ENCODE data around the gene RAB10.
"Not testable (repeated sequence)": the region's sequence is repeated elsewhere in the genome, so short reads cannot be mapped to it uniquely, and the experiment has no call there.

The RAB10 gene

GRCh38 chr2:26058390-26058789 lies 24.5 kb downstream of the RAB10 start:
- DNase-seq (ENCODE audit: low read depth in 1 of 2, low spot score in 1 of 2) = no peak

DNA sequence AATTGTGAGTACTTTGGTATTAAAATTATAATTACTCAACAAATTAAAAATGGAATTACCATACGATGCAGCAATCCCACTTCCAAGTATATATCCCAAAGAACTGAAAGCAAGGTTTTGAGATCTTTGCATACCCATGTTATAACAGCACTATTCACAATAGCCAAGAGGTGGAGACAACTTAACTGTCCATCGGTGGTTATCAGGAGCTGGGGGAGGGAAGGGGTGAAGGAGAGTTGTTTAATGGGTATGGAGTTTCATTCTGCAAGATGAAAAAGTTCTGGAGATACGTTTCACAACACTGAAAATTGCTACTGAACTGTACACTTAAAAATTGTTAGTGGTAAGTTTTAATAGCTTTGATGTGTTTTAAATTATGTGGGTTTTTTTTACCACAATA lies 25.7 kb downstream of the RAB10 start:
- no peak for DNase-seq (ENCODE audit: low read depth in 1 of 2, low spot score in 1 of 2)

DNA sequence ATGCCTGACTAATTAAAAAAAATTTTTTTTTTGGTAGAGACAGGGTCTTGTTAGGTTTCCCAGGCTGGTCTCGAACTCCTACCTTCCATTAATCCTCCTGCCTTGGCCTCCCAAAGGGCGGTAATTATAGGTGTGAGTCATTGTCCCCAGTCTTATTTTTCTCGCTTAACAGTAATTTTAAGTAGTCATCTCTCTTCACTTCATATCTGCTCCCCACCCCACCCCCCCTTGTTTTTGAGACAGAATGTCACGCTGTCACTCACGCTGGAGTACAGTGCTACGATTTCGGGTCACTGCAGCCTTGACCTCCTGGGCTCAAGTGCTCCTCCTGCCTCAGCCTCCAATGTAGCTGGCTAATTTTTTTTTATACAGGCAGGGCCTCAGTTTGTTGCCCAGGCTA lies 27.7 kb downstream of the RAB10 start:
- DNase-seq (ENCODE audit: low read depth in 1 of 2, low spot score in 1 of 2) = no peak

DNA sequence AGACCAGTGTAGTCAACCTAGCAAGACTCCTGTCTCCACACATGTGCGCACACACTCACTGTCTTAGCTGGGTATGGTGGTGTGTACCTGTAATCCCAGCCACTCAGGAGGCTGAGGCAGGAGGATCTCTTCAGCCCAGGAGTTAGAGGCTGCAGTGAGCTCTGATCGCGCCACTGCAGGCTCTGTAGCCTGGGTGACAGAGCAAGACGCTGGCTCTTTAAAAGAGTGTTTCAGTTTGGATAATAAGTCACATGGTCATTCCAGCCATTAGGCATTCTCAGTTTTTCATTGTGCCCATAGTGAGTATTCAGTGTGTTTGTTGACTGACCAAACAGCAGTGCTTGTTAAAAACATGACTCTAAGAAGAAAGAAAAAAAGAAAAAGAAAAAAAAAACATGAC lies 31.0 kb downstream of the RAB10 start:
- no peak for DNase-seq (ENCODE audit: low read depth in 1 of 2, low spot score in 1 of 2)

- DNase-seq (ENCODE audit: low read depth in 1 of 2, low spot score in 1 of 2) = no peak
Measured at GRCh38 chr2:26067186-26067974, 33.5 kb downstream of the RAB10 start.

DNA sequence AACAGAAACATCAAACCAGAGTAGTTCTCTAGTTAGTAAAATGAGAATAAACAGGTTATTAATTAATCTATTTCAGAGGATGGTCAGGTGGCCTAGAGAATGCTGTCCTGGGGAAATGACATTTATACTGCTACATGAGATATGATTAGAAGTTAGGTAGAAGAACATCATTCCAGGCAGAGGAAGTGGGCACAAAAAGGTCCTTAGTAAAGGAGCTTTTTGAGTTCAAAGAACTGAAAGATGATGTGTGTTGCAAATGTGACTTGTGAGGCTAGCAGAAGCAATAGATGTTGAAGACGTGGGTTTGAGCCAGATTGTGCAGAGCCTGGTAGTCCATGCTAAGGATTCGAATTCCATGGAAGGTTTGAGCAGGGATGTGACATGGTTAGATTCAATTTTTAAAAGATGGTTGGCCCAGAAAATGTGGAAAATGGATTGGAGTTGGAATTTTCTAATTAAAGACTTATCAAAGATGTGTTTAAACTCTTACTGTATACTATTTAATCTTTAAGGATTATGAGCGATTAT lies 34.2 kb downstream of the RAB10 start:
- DNase-seq (ENCODE audit: low read depth in 1 of 2, low spot score in 1 of 2) = no peak

- peak in 1 of 2 donors; percentile 20 for DNase-seq (ENCODE audit: low read depth in 1 of 2, low spot score in 1 of 2)
Measured at GRCh38 chr2:26068602-26069298, 34.9 kb downstream of the RAB10 start.

DNA sequence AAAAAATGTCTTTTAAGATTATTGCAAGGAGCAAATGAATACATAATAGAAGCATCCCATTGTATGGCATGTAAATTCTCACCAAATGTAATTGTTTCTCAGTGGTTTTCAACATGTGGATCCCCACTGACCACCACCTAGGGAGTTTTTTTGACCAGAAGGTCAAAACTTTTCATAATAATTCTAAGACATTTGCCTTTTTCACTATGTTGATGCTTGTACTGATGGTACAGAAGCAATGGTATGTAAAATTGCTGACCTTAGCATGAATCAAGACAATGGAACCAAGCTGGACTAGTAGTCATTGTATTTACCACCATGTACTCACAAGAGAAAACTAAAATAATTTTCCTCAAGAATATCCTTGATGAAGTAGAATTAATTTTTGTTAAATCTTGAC lies 36.8 kb downstream of the RAB10 start:
- DNase-seq (ENCODE audit: low read depth in 1 of 2, low spot score in 1 of 2) = no peak

DNA sequence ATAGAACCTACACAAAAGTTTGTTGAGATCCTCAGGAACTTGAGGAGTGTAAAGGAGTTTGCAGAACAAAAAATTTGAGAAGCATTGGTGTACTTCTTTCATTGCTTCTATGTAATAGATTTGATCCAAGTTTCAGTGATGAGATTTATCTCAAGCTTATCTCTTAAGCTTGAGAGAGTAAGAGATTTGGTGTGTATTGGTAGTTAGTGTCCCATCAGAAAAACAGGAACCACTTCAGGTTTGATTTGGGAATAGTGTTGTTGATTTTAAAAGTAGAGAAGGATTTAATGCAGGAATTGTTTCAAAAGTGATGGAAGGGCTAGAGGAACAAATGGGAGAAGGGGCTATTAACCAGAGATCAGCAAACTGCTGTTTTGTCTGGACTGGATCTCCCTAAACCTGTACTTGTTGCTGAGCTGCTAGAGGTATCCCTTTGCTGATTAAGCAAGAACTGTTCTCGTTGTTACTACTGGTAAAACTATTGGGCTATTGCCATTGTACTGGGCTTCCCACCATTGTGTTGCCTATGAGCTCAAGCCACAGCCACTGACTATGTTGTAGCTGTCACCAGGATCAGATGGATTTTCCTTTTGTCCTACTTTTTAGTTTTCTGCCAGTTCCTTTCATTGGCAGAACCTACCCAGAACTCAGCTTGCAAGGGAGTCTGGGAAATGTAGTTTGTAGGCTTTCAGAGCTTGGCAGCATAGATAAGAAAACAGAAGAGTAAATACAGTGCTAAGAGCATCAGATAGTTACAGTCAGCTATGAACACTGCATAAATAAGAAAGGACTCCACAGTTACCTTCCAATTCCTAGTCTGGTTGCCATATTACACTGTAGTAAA lies 39.3 kb downstream of the RAB10 start:
- no peak for DNase-seq (ENCODE audit: low read depth in 1 of 2, low spot score in 1 of 2)

- DNase-seq (ENCODE audit: low read depth in 1 of 2, low spot score in 1 of 2) = no peak
Measured at GRCh38 chr2:26073830-26074229, 39.9 kb downstream of the RAB10 start.

DNA sequence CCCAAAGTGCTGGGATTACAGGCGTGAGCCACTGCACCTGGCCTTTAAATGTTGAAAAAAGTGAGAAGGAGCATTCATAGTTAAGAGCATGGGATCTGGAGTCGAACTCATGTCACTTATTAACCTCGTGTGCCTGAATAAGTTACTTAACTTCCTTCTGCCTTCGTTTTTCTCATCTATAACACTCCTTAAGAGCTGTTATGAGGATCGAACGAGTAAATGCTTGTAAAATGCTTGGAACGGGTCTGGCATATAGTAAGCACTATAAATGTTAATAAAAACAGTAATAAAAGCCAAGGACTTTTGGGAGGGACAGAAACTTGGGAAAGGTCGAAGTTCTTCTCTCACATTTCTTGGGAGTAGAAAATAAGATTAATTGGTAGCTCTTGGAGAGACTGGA lies 40.8 kb downstream of the RAB10 start:
- DNase-seq (ENCODE audit: low read depth in 1 of 2, low spot score in 1 of 2) = no peak

- DNase-seq (ENCODE audit: low read depth in 1 of 2, low spot score in 1 of 2) = no peak
Measured at GRCh38 chr2:26075173-26075572, 41.3 kb downstream of the RAB10 start.

DNA sequence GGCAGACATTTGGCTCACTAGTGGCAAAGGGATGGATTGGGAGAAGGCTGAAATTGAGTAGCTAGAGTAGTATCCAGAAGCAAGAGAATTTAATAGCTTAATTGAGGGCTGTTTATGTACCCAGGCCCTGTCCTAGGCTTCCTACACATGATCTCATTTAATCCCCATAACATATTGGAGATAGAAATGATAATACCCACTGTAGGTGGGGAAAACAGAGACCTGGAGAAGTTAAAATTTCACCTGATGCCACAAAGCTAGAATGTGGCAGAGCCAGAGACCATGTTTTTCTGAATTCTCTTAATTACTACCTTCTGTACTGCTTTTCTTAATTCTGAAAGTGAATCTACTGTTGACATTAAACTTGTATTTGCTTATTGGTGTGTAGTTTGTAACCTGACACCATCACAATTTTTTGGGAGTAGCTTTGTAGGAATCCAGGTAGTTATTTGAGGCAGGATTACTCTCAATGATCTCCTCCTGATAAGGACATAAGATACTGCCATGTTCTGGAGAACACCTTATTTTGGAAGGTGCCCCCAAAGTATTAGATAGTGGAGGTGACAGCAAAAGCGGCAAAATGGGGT lies 42.2 kb downstream of the RAB10 start:
- no peak for DNase-seq (ENCODE audit: low read depth in 1 of 2, low spot score in 1 of 2)

GRCh38 chr2:26077291-26077690 lies 43.4 kb downstream of the RAB10 start:
- DNase-seq (ENCODE audit: low read depth in 1 of 2, low spot score in 1 of 2) = no peak

DNA sequence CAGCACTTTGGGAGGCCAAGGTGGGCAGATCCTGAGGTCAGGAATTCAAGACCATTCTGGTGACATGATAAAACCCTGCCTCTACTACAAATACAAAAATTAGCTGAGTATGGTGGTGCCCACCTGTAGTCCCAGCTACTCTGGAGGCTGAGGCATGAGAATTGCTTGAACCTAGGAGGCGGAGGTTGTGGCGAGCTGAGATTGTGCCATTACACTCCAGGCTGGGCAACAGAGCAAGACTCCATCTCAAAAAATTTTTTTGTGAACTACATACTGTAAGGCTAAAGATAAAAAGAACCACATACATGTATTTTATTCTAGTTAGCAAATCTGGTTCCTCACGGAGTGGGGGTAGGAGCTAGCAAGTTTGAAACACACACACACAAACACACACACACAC lies 45.1 kb downstream of the RAB10 start:
- DNase-seq (ENCODE audit: low read depth in 1 of 2, low spot score in 1 of 2) = no peak

- no peak for DNase-seq (ENCODE audit: low read depth in 1 of 2, low spot score in 1 of 2)
Measured at GRCh38 chr2:26080356-26080755, 46.5 kb downstream of the RAB10 start.

DNA sequence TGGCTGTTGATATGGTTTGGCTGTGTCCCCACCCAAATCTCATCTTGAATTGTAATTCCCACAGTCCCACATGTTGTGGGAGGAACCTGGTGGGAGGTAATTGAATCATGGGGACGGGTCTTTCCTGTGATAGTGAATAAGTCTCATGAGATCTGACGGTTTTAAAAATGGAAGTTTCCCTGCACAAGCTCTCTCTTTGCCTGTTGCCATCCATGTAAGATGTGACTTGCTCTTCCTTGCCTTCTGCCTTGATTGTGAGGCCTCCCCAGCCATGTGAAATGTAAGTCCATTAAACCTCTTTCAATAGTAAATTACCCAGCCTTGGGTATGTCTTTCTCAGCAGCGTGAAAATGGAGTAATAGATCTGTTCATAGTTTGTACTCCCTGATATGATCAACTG lies 47.0 kb downstream of the RAB10 start:
- DNase-seq (ENCODE audit: low read depth in 1 of 2, low spot score in 1 of 2) = not testable (repeated sequence)

GRCh38 chr2:26081556-26081955 lies 47.7 kb downstream of the RAB10 start:
- no peak for DNase-seq (ENCODE audit: low read depth in 1 of 2, low spot score in 1 of 2)

GRCh38 chr2:26086155-26086637 lies 52.3 kb downstream of the RAB10 start:
- no peak for DNase-seq (ENCODE audit: low read depth in 1 of 2, low spot score in 1 of 2)

- no peak for DNase-seq (ENCODE audit: low read depth in 1 of 2, low spot score in 1 of 2)
Measured at GRCh38 chr2:26086779-26087178, 52.9 kb downstream of the RAB10 start.

DNA sequence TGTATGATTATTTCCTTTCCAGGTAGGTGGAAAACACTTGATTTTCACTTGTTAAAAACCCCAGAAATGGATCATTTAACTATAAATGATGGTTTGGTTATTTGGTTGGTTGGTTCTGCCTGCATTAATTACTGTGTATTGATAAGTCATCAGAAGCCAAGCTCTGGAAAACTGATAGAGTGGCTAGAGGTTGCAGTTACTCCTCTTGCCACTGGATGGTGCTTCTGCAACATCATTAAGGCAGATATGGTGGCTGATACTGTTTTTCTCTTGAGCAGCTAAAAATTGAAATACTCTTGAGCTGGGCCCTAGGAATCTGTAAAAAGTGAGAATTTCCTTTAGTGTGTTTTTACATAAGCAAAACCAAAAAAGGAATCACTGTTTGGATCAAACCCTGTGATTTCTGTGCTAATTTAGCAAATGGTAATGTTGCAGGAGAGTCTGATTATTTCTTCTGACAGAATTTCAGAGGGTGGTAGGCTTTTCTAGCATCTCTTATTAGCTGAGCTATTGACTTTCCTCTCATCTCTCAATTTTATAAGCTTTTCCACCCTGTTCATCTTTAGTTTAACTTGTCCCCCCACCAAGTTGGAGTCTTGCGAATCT lies 54.3 kb downstream of the RAB10 start:
- no peak for DNase-seq (ENCODE audit: low read depth in 1 of 2, low spot score in 1 of 2)
